Mammary epithelial cell (primary cell): Measurements from ENCODE around the gene GSTA5.

ENCODE experiments used
- EZH2 ChIP-seq: IDR thresholded peaks from 2 replicates; pipeline ENCODE4 v1.6.1; 2012; ENCODE audit warnings: low read length, inconsistent platforms, borderline replicate concordance
- TF ChIP-seq, protein P1 (sequence below), 2 donors: IDR thresholded peaks in 1 of 2; conservative IDR thresholded peaks in 1 of 2; 2 replicates each; pipeline ENCODE4 v1.5.1; 2011 to 2012; ENCODE audit warnings: inconsistent platforms in 2 of 2, low read length in 2 of 2, mild to moderate bottlenecking in 2 of 2, control low read depth in 1 of 2, low read depth in 1 of 2; ENCODE audit not compliant: insufficient read depth in 1 of 2; ENCODE audit errors: extremely low read depth in 1 of 2

DNA sequence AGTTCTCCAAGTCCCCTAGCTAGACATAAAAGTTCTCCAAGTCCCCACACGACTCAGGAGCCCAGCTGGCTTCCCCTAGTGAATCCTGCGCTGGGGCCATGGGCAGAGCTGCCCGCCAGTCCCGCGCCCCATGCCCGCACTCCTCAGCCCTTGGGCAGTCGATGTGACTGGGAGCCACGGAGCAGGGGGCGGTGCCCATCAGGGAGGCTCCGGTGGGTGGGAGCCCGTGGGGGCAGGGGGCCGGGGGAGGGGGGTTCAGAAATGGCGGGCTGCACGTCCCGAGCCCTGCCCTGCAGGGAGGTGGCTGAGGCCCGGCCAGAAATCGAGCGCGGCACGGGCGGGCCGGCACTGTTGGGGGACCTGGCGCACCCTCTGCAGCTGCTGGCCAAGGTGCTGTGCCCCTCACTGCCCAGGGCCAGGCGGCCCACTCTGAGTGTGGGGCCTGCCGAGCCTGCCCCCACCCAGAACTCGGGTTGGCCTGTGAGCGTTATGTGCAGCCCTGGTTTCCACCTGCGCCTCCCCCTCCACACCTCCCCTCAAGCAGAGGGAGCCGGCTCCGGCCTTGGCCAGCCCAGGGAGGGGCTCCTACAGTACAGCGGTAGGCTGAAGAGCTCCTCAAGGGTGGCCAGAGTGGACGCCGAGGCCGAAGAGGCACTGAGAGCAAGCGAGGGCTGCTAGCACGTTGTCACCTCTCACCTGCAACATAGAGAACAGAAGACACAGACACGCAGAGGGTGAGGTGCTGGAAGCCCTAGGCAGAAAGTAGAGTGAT is 11.4 kb downstream of the GSTA5 start:
- TF ChIP-seq, protein P1, sequence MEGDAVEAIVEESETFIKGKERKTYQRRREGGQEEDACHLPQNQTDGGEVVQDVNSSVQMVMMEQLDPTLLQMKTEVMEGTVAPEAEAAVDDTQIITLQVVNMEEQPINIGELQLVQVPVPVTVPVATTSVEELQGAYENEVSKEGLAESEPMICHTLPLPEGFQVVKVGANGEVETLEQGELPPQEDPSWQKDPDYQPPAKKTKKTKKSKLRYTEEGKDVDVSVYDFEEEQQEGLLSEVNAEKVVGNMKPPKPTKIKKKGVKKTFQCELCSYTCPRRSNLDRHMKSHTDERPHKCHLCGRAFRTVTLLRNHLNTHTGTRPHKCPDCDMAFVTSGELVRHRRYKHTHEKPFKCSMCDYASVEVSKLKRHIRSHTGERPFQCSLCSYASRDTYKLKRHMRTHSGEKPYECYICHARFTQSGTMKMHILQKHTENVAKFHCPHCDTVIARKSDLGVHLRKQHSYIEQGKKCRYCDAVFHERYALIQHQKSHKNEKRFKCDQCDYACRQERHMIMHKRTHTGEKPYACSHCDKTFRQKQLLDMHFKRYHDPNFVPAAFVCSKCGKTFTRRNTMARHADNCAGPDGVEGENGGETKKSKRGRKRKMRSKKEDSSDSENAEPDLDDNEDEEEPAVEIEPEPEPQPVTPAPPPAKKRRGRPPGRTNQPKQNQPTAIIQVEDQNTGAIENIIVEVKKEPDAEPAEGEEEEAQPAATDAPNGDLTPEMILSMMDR (conservative IDR thresholded peaks at IDR 0.05 in 1 of 2, IDR thresholded peaks at IDR 0.05 in 1 of 2; ENCODE audit: extremely low read depth in 1 of 2, insufficient read depth in 1 of 2, low read depth in 1 of 2, low read length in 2 of 2): no peak
- no peak for TF ChIP-seq EZH2
